Sigmoid colon (tissue), 4 donors: Measurements from ENCODE around the gene CEBPG.

Source experiments
- CTCF ChIP-seq, 4 experiments: fragments of 450-650 bp in 3 of 4; fragments of 200-600 bp in 1 of 4; IDR thresholded peaks; one replicate each; pipeline ENCODE4 v1.5.1; 2016 to 2019; ENCODE audit warnings: antibody characterized with exemption in 4 of 4, mild to moderate bottlenecking in 3 of 4, moderate library complexity in 2 of 4
- EP300 ChIP-seq, 4 donors: sonication (generic); formaldehyde crosslinking; IDR thresholded peaks; one replicate each; pipeline ENCODE4 v1.6.1; 2017; ENCODE audit warnings: antibody characterized with exemption in 4 of 4
- POLR2A ChIP-seq, 2 donors: fragments of 450-650 bp; IDR thresholded peaks; one replicate each; pipeline ENCODE4 v1.6.1; 2016; ENCODE audit warnings: antibody characterized with exemption in 2 of 2, mild to moderate bottlenecking in 2 of 2, moderate library complexity in 2 of 2
- POLR2AphosphoS5 ChIP-seq, 4 donors: sonication (generic); formaldehyde crosslinking; IDR thresholded peaks; one replicate each; pipeline ENCODE4 v1.6.1; 2017; ENCODE audit warnings: antibody characterized with exemption in 4 of 4

GRCh38 chr19:33346665-33347064 is 26.8 kb upstream of the CEBPG start:
- TF ChIP-seq POLR2A (IDR thresholded peaks at IDR 0.05) (no peak), CTCF (IDR thresholded peaks at IDR 0.05) (no peak), POLR2AphosphoS5 (IDR thresholded peaks at IDR 0.05) (no peak), EP300 (IDR thresholded peaks at IDR 0.05) (no peak)
